ENCODE data around the gene TOMM70.

TOMM70 gene

GRCh38 chr3:100334488-100335351 is 66.2 kb downstream of the TOMM70 start, which contains the start of gene NIT2:
TSS of gene NIT2 (plus strand) at chr3:100334757. CDS start at chr3:100334792, 35 bp downstream.
- Histone ChIP-seq H3F3A (ENCODE audit: insufficient read depth, low read length) (no peaks in the 10 kb centered on the region), H3K9me3 (ENCODE audit: low read length) (no peaks in the 10 kb centered on the region), H3K27me3 (ENCODE audit: insufficient read depth, low read length) (no peaks in the 10 kb centered on the region), H3K9ac (ENCODE audit: low read length) (peak within 1 kb of the TSS; percentile 95), H3K9me2 (ENCODE audit: low read depth, low read length) (no peaks in the 10 kb centered on the region), H3K79me2 (ENCODE audit: insufficient read depth, low read length) (no peaks in the 10 kb centered on the region), H3K4me1 (ENCODE audit: insufficient read depth, low read length, severe bottlenecking) (peaks cover 28% of the 10 kb centered on the region), H2AFZ (ENCODE audit: low read length) (peak within 1 kb of the TSS; percentile 93), H3K27ac (ENCODE audit: low read depth, low read length, poor library complexity, severe bottlenecking) (peak within 1 kb of the TSS; percentile 68), H4K20me1 (ENCODE audit: insufficient read depth, low read length) (no peaks in the 10 kb centered on the region), H3K4me3 (ENCODE audit: low read depth, low read length, poor library complexity, severe bottlenecking) (peak within 1 kb of the TSS; percentile 88), H3K36me3 (ENCODE audit: insufficient read depth, low read length) (peaks cover 12% of the 10 kb centered on the region), H3K4me2 (ENCODE audit: low read length) (peak within 1 kb of the TSS; percentile 92)
- TF ChIP-seq CTCF (IDR thresholded peaks at IDR 0.05; ENCODE audit: low read length) (no peak), EZH2 (IDR thresholded peaks at IDR 0.05; ENCODE audit: borderline replicate concordance, low read length) (no peak)

GRCh38 chr3:100333970-100334487 is 66.9 kb downstream of the TOMM70 start:
- Histone ChIP-seq H3K27me3 (ENCODE audit: insufficient read depth, low read length) (no peaks in the 10 kb centered on the region), H3K9ac (ENCODE audit: low read length) (peak overlapping the region; percentile 55), H2AFZ (ENCODE audit: low read length) (peak overlapping the region; percentile 93), H3K4me2 (ENCODE audit: low read length) (peak overlapping the region; percentile 92), H3K79me2 (ENCODE audit: insufficient read depth, low read length) (no peaks in the 10 kb centered on the region), H3K4me3 (ENCODE audit: low read depth, low read length, poor library complexity, severe bottlenecking) (peak overlapping the region; percentile 88), H3K9me2 (ENCODE audit: low read depth, low read length) (no peaks in the 10 kb centered on the region), H3F3A (ENCODE audit: insufficient read depth, low read length) (no peaks in the 10 kb centered on the region), H4K20me1 (ENCODE audit: insufficient read depth, low read length) (no peaks in the 10 kb centered on the region), H3K36me3 (ENCODE audit: insufficient read depth, low read length) (peaks cover 5% of the 10 kb centered on the region), H3K27ac (ENCODE audit: low read depth, low read length, poor library complexity, severe bottlenecking) (peak overlapping the region; percentile 51), H3K4me1 (ENCODE audit: insufficient read depth, low read length, severe bottlenecking) (peaks cover 28% of the 10 kb centered on the region), H3K9me3 (ENCODE audit: low read length) (no peaks in the 10 kb centered on the region)
- TF ChIP-seq CTCF (IDR thresholded peaks at IDR 0.05; ENCODE audit: low read length) (no peak), EZH2 (IDR thresholded peaks at IDR 0.05; ENCODE audit: borderline replicate concordance, low read length) (no peak)

GRCh38 chr3:100333051-100333450 is 67.8 kb downstream of the TOMM70 start:
- TF ChIP-seq EZH2 (IDR thresholded peaks at IDR 0.05; ENCODE audit: borderline replicate concordance, low read length) (no peak), CTCF (IDR thresholded peaks at IDR 0.05; ENCODE audit: low read length) (no peak)
- H4K20me1 ChIP-seq (ENCODE audit: insufficient read depth, low read length) = no peaks in the 10 kb centered on the region
- no peaks in the 10 kb centered on the region for H3K27me3 ChIP-seq (ENCODE audit: insufficient read depth, low read length)
- H3K9me3 ChIP-seq (ENCODE audit: low read length) = no peaks in the 10 kb centered on the region
- H3K79me2 ChIP-seq (ENCODE audit: insufficient read depth, low read length) = no peaks in the 10 kb centered on the region
- peaks cover 28% of the 10 kb centered on the region for H3K4me1 ChIP-seq (ENCODE audit: insufficient read depth, low read length, severe bottlenecking)
- peak overlapping the region; percentile 92; the same call in 1 of the 2 replicates for H2AFZ ChIP-seq (ENCODE audit: low read length)
- no peak overlapping the region for H3K9ac ChIP-seq (ENCODE audit: low read length)
- H3F3A ChIP-seq (ENCODE audit: insufficient read depth, low read length) = no peaks in the 10 kb centered on the region
- no peak overlapping the region for H3K4me3 ChIP-seq (ENCODE audit: low read depth, low read length, poor library complexity, severe bottlenecking)
- H3K4me2 ChIP-seq (ENCODE audit: low read length) = no peak overlapping the region; the same call in 1 of the 2 replicates
- no peaks in the 10 kb centered on the region for H3K9me2 ChIP-seq (ENCODE audit: low read depth, low read length)
- H3K27ac ChIP-seq (ENCODE audit: low read depth, low read length, poor library complexity, severe bottlenecking) = no peak overlapping the region
- no peaks in the 10 kb centered on the region for H3K36me3 ChIP-seq (ENCODE audit: insufficient read depth, low read length)
